ENCODE results near the gene RBBP4.

Gene RBBP4

GRCh38 chr1:32733582-32734321 is 82.7 kb downstream of the RBBP4 start:
- intact Hi-C loops (cut with micrococcal nuclease): no loop called here
- Mint-ChIP-seq H3K9me3 (no peaks in the 10 kb centered on the region), H3K4me3 (no peak overlapping the region), H3K4me1 (ENCODE audit: low read depth) (peaks cover 11% of the 10 kb centered on the region), H3K36me3 (ENCODE audit: low read depth) (no peaks in the 10 kb centered on the region), H3K27me3 (peaks cover 12% of the 10 kb centered on the region), H3K27ac (no peak overlapping the region)

Data from dendritic cell treated with granulocyte-macrophage colony-stimulating factor and Interleukin-4, amounts not matched to agents 40 ng/mL and 50 ng/mL, for 4 days (primary cell).